GM12878 (cell line): ENCODE data around the gene PRKG1. TPM values are rescaled to one million over a fixed set of nuclear protein-coding genes. Genes with fewer than 3 reads are reported as not detected.

Experiments used
- ATAC-seq: fragments of 200-7000 bp; cut with Tn5 transposase; 3 replicates; pipeline ENCODE4 v1.9.1; 2020; ENCODE audit warnings: mild to moderate bottlenecking, moderate library complexity
- BruUV-seq: library from RNA; stranded (reverse); fragments of 400-500 nt; replicated peaks from 2 replicates; lab custom pipeline; 2021; lab: Mats Ljungman, UMichigan
- CTCF ChIA-PET: fragments of 300-600 bp; sonication (Branson Sonifier 250); formaldehyde crosslinking; extraction: SDS; loops from one replicate; lab custom pipeline; 2021; ENCODE audit warnings: inconsistent platforms; lab: Yijun Ruan, JAX
- POLR2A ChIA-PET: fragments of 350-600 bp; formaldehyde crosslinking; extraction: SDS; loops from one replicate; lab custom pipeline; 2021; ENCODE audit warnings: inconsistent platforms; lab: Charles Lee
- RAD21 ChIA-PET: fragments of 300-600 bp; sonication (Branson Sonifier 250); formaldehyde crosslinking; loops from one replicate; lab custom pipeline; 2023; ENCODE audit warnings: antibody characterized with exemption; ENCODE audit not compliant: unreplicated experiment; lab: Charles Lee
- SMC1A ChIA-PET: fragments of 300-600 bp; sonication (Branson Sonifier 250); formaldehyde crosslinking; loops from one replicate; lab custom pipeline; 2023; ENCODE audit not compliant: unreplicated experiment, uncharacterized antibody; lab: Charles Lee
- DNase-seq: peaks from one replicate; pipeline ENCODE4 v3.0.0-alpha.2; 2011; ENCODE audit warnings: low read depth, low spot score
- FAIRE-seq: peaks from 3 replicates; lab custom pipeline; 2011; peaks lifted over from hg19 to GRCh38; lab: Jason Lieb, UNC
- H2AFZ ChIP-seq: 2 replicates; pipeline ENCODE4 v1.6.0; 2011; ENCODE audit warnings: low read depth, low read length, control low read depth; ENCODE audit not compliant: control insufficient read depth
- H3K27ac ChIP-seq: 2 replicates; pipeline ENCODE4 v1.5.1; 2011; ENCODE audit warnings: control low read depth; ENCODE audit not compliant: control insufficient read depth, insufficient read depth
- H3K27me3 ChIP-seq, 2 experiments: replicated peaks in 1 of 2; 2 replicates each; pipeline versions ENCODE4 v1.6.0 to v1.6.1; 2011; ENCODE audit warnings: low read length in 1 of 2; ENCODE audit not compliant: control insufficient read depth in 2 of 2, insufficient read depth in 2 of 2
- H3K36me3 ChIP-seq, 2 experiments: 2 replicates each; pipeline ENCODE4 v1.5.1; 2011; ENCODE audit warnings: low read length in 1 of 2; ENCODE audit not compliant: control insufficient read depth in 2 of 2, insufficient read depth in 2 of 2
- H3K4me1 ChIP-seq: 2 replicates; pipeline ENCODE4 v1.6.1; 2011; ENCODE audit warnings: mild to moderate bottlenecking, low read length, moderate library complexity, mixed read lengths; ENCODE audit not compliant: control insufficient read depth, insufficient read depth
- H3K4me2 ChIP-seq: 2 replicates; pipeline ENCODE4 v1.6.0; 2011; ENCODE audit warnings: control low read depth; ENCODE audit not compliant: control insufficient read depth, insufficient read depth
- H3K4me3 ChIP-seq: fragments of 200-600 bp; sonication (generic); 2 replicates; pipeline ENCODE4 v1.5.1; 2016
- H3K79me2 ChIP-seq: 2 replicates; pipeline ENCODE4 v1.6.0; 2011; ENCODE audit warnings: low read length; ENCODE audit not compliant: control insufficient read depth, insufficient read depth
- H3K9ac ChIP-seq: 2 replicates; pipeline ENCODE4 v1.8.0; 2011; ENCODE audit warnings: low read length, control low read depth, mixed read lengths; ENCODE audit not compliant: control insufficient read depth, insufficient read depth
- H3K9me3 ChIP-seq: replicated peaks from 3 replicates; pipeline ENCODE4 v1.5.1; 2011; ENCODE audit warnings: mild to moderate bottlenecking, low read length; ENCODE audit not compliant: control insufficient read depth, insufficient read depth
- H4K20me1 ChIP-seq: 2 replicates; pipeline ENCODE4 v1.6.0; 2011; ENCODE audit not compliant: control insufficient read depth, insufficient read depth
- FOS ChIP-seq: IDR thresholded peaks from 3 replicates; pipeline ENCODE4 v1.6.1; 2011; ENCODE audit warnings: borderline replicate concordance; ENCODE audit not compliant: insufficient read length; ENCODE audit errors: extremely low read depth
- KDM1A ChIP-seq: fragments of 200-600 bp; sonication (generic); IDR thresholded peaks from 2 replicates; pipeline ENCODE4 v1.6.1; 2016; ENCODE audit warnings: borderline replicate concordance
- SMC3 ChIP-seq: IDR thresholded peaks from 2 replicates; pipeline ENCODE4 v1.6.1; 2011; ENCODE audit warnings: low read length, improper control_type of control experiment, borderline replicate concordance
- WGBS: methylation state at CpG from one replicate; pipeline ENCODE4 v1.1.6; 2016; ENCODE audit warnings: low lambda C conversion rate; ENCODE audit not compliant: insufficient replicate concordance, insufficient coverage; ENCODE audit errors: missing lambda C conversion rate; 5-methylcytosine and 5-hydroxymethylcytosine counted together
- in situ Hi-C: fragments of 300-500 bp; cut with MboI; formaldehyde crosslinking; loops from 9 replicates; pipeline ENCODE4 v1.14.3; 2018; ENCODE audit warnings: mixed read lengths
- intact Hi-C: fragments of 100-400 bp; cut with micrococcal nuclease; formaldehyde crosslinking; loops from one replicate; pipeline ENCODE4 v1.14.2; 2022; ENCODE audit not compliant: unreplicated experiment
- polyA plus RNA-seq, 11 experiments: library from polyadenylated mRNA; depleted of rRNA in 4 of 11; unstranded in 6 of 11; stranded (reverse) in 5 of 11; fragments of >200 nt; fragmentation: Nextera tagmentation in 4 of 11; fragmentation: Illumina TruSeq in 1 of 11; extraction: Ambion mirVana in 4 of 11; extraction: Trizol in 1 of 11; gene quantifications; 1 replicate in 1 of 11; 2 replicates in 10 of 11; pipeline versions ENCODE4 v1.2.1 to v1.2.3, GENCODE V29; 2011 to 2016; ENCODE audit warnings: inconsistent platforms in 2 of 11, missing spikeins in 2 of 11, low read depth in 1 of 11
- total RNA-seq, 4 experiments: library from RNA; depleted of rRNA in 3 of 4; stranded (reverse); fragments of >200 nt in 3 of 4; fragmentation: Illumina TruSeq in 1 of 4; extraction: Trizol in 1 of 4; gene quantifications; 2 replicates each; pipeline versions ENCODE4 v1.2.1 to v1.2.3, GENCODE V29; 2013 to 2021
- TF ChIP-seq, protein P1 (sequence below): fragments of 450-650 bp; IDR thresholded peaks from 2 replicates; pipeline ENCODE4 v1.6.1; 2017; ENCODE audit warnings: mild to moderate bottlenecking, low read depth, inconsistent platforms; ENCODE audit not compliant: poor library complexity, severe bottlenecking
- TF ChIP-seq, protein P2 (sequence below): IDR thresholded peaks from 2 replicates; pipeline ENCODE4 v1.6.1; 2012; ENCODE audit warnings: improper control_type of control experiment, low read depth, low read length; ENCODE audit not compliant: insufficient replicate concordance

Gene PRKG1
- total and polyA plus RNA-seq, 10 of the 15 experiments (the other 5 are each of a cell fraction or from before 2014, with no cell fraction given) = 0.04 to 0.05 TPM; not detected in 8

DNA sequence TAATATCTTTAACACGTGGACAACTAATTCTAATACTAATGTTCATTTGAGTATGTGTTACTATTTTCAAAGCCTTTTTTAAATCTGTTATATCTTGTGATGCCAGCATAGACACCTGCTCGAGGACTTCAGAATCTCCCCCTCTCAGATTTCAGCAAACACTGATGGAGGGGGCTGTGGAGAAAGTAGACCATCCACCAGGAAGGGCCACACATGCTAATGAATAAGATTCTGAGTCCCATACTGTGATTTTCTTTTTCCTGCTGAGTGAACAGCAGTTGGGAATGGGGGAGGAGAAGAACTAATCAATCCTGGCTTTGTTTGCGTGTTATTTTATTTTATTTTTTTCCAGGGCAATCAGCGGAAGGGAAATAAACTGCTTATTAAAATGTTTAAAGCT lies 783.0 kb downstream of the PRKG1 start:
- no peak overlapping the region for H3K4me3 ChIP-seq

More for the DNA sequence above, 783.0 kb downstream of the PRKG1 start:
- DNase-seq = no peak
- BruUV-seq = no TSS peak
- no peak overlapping the region for H2AFZ ChIP-seq
- POLR2A ChIA-PET = no interaction called here
- WGBS = 52% methylated on average over 4 of the region's 4 CpGs
- RAD21 ChIA-PET = no interaction called here
- H3K27me3 ChIP-seq = no peaks in the 10 kb centered on the region; a peak in 1 of 4 replicates
- CTCF ChIA-PET = no interaction called here
- H3K9me3 ChIP-seq = no peaks in the 10 kb centered on the region
- SMC1A ChIA-PET = no interaction called here
- in situ Hi-C loops (no loop called here), intact Hi-C loops (no loop called here)
- H3K4me1 ChIP-seq = peaks cover 3% of the 10 kb centered on the region
- TF ChIP-seq, protein P1, sequence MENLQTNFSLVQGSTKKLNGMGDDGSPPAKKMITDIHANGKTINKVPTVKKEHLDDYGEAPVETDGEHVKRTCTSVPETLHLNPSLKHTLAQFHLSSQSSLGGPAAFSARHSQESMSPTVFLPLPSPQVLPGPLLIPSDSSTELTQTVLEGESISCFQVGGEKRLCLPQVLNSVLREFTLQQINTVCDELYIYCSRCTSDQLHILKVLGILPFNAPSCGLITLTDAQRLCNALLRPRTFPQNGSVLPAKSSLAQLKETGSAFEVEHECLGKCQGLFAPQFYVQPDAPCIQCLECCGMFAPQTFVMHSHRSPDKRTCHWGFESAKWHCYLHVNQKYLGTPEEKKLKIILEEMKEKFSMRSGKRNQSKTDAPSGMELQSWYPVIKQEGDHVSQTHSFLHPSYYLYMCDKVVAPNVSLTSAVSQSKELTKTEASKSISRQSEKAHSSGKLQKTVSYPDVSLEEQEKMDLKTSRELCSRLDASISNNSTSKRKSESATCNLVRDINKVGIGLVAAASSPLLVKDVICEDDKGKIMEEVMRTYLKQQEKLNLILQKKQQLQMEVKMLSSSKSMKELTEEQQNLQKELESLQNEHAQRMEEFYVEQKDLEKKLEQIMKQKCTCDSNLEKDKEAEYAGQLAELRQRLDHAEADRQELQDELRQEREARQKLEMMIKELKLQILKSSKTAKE = no peak
- TF ChIP-seq FOS = no peak
- TF ChIP-seq, protein P2, sequence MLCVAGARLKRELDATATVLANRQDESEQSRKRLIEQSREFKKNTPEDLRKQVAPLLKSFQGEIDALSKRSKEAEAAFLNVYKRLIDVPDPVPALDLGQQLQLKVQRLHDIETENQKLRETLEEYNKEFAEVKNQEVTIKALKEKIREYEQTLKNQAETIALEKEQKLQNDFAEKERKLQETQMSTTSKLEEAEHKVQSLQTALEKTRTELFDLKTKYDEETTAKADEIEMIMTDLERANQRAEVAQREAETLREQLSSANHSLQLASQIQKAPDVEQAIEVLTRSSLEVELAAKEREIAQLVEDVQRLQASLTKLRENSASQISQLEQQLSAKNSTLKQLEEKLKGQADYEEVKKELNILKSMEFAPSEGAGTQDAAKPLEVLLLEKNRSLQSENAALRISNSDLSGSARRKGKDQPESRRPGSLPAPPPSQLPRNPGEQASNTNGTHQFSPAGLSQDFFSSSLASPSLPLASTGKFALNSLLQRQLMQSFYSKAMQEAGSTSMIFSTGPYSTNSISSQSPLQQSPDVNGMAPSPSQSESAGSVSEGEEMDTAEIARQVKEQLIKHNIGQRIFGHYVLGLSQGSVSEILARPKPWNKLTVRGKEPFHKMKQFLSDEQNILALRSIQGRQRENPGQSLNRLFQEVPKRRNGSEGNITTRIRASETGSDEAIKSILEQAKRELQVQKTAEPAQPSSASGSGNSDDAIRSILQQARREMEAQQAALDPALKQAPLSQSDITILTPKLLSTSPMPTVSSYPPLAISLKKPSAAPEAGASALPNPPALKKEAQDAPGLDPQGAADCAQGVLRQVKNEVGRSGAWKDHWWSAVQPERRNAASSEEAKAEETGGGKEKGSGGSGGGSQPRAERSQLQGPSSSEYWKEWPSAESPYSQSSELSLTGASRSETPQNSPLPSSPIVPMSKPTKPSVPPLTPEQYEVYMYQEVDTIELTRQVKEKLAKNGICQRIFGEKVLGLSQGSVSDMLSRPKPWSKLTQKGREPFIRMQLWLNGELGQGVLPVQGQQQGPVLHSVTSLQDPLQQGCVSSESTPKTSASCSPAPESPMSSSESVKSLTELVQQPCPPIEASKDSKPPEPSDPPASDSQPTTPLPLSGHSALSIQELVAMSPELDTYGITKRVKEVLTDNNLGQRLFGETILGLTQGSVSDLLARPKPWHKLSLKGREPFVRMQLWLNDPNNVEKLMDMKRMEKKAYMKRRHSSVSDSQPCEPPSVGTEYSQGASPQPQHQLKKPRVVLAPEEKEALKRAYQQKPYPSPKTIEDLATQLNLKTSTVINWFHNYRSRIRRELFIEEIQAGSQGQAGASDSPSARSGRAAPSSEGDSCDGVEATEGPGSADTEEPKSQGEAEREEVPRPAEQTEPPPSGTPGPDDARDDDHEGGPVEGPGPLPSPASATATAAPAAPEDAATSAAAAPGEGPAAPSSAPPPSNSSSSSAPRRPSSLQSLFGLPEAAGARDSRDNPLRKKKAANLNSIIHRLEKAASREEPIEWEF = no peak
- TF ChIP-seq KDM1A = no peak
- no peak for TF ChIP-seq SMC3
- no peak overlapping the region for H3K9ac ChIP-seq
- H3K27ac ChIP-seq = no peak overlapping the region
- H3K36me3 ChIP-seq = no peaks in the 10 kb centered on the region
- FAIRE-seq = no peak
- ATAC-seq = no peak
- H4K20me1 ChIP-seq = no peaks in the 10 kb centered on the region
- no peaks in the 10 kb centered on the region for H3K79me2 ChIP-seq
- no peak overlapping the region for H3K4me2 ChIP-seq
